HepG2 (cell line): ENCODE data around the gene ANXA6. TPM values are rescaled to one million over a fixed set of nuclear protein-coding genes. Genes with fewer than 3 reads are reported as not detected.
A peak's percentile ranks its signal among the peaks of the same experiment; 100 is the strongest.

Experiments used
- ESRRA ChIP-seq: sonication (generic); formaldehyde crosslinking; IDR thresholded peaks from 2 replicates; pipeline ENCODE4 v1.5.1; 2020; ENCODE audit warnings: mild to moderate bottlenecking, low read depth, missing genetic modification reagents
- HOXD1 ChIP-seq: sonication (generic); formaldehyde crosslinking; IDR thresholded peaks from 2 replicates; pipeline ENCODE4 v1.5.0; 2020; ENCODE audit warnings: missing genetic modification reagents
- IRF2 ChIP-seq: IDR thresholded peaks from 2 replicates; pipeline ENCODE4 v1.6.1; 2018; ENCODE audit warnings: missing genetic modification reagents, missing compliant biosample characterization
- NKX3-1 ChIP-seq: sonication (generic); formaldehyde crosslinking; IDR thresholded peaks from 2 replicates; pipeline ENCODE4 v1.5.0; 2020; ENCODE audit warnings: missing genetic modification reagents
- NR2F2 ChIP-seq: IDR thresholded peaks from 2 replicates; pipeline ENCODE4 v1.6.1; 2012; ENCODE audit warnings: low read depth, inconsistent platforms, borderline replicate concordance
- STAG1 ChIP-seq: sonication (generic); formaldehyde crosslinking; IDR thresholded peaks from 2 replicates; pipeline ENCODE4 v1.4.0; 2020; ENCODE audit warnings: missing genetic modification reagents
- STAT5B ChIP-seq: sonication (generic); formaldehyde crosslinking; IDR thresholded peaks from 2 replicates; pipeline ENCODE4 v1.4.0; 2020; ENCODE audit warnings: missing genetic modification reagents
- TBL1XR1 ChIP-seq: fragments of 150-350 bp; IDR thresholded peaks from 2 replicates; pipeline ENCODE4 v1.6.1; 2014; ENCODE audit warnings: borderline replicate concordance, low read length; ENCODE audit not compliant: partially characterized antibody
- THAP11 ChIP-seq: IDR thresholded peaks from 2 replicates; pipeline ENCODE4 v1.6.1; 2016; ENCODE audit warnings: missing biosample characterization, missing genetic modification reagents
- TSC22D2 ChIP-seq: sonication (generic); formaldehyde crosslinking; IDR thresholded peaks from 2 replicates; pipeline ENCODE4 v1.5.1; 2020; ENCODE audit warnings: missing genetic modification reagents, mild to moderate bottlenecking, borderline replicate concordance
- ZBTB3 ChIP-seq: sonication (generic); formaldehyde crosslinking; IDR thresholded peaks from 2 replicates; pipeline ENCODE4 v1.4.0; 2020; ENCODE audit warnings: low read depth, mild to moderate bottlenecking, moderate library complexity, missing genetic modification reagents, borderline replicate concordance
- ZKSCAN1 ChIP-seq: fragments of 150-350 bp; IDR thresholded peaks from 2 replicates; pipeline ENCODE4 v1.6.1; 2014; ENCODE audit warnings: low read length
- ZKSCAN5 ChIP-seq: sonication (generic); formaldehyde crosslinking; IDR thresholded peaks from 2 replicates; pipeline ENCODE4 v1.5.1; 2020; ENCODE audit warnings: mild to moderate bottlenecking, missing genetic modification reagents
- ZNF724P ChIP-seq: sonication (generic); formaldehyde crosslinking; IDR thresholded peaks from 2 replicates; pipeline ENCODE4 v1.8.0; 2022; ENCODE audit warnings: missing genetic modification reagents, borderline replicate concordance
- ZNF747 ChIP-seq: sonication (generic); formaldehyde crosslinking; IDR thresholded peaks from 2 replicates; pipeline ENCODE4 v1.8.1; 2023; ENCODE audit warnings: missing genetic modification reagents, mild to moderate bottlenecking, borderline replicate concordance
- ZNF761 ChIP-seq: sonication (generic); formaldehyde crosslinking; conservative IDR thresholded peaks from 2 replicates; pipeline ENCODE4 v1.4.0; 2020; ENCODE audit warnings: mild to moderate bottlenecking, missing genetic modification reagents
- ZNF777 ChIP-seq: sonication (generic); formaldehyde crosslinking; IDR thresholded peaks from 2 replicates; pipeline ENCODE4 v1.4.0; 2020; ENCODE audit warnings: missing genetic modification reagents
- polyA plus RNA-seq, 8 experiments: library from polyadenylated mRNA; depleted of rRNA in 3 of 8; stranded (reverse) in 7 of 8; unstranded in 1 of 8; fragments of >200 nt; fragmentation: Illumina TruSeq in 4 of 8; extraction: Trizol in 4 of 8; gene quantifications; 2 replicates each; pipeline versions ENCODE4 v1.2.1 to v1.2.3, GENCODE V29; 2011 to 2016; ENCODE audit warnings: low read depth in 4 of 8, missing spikeins in 1 of 8, mixed read lengths in 1 of 8; ENCODE audit not compliant: insufficient read depth in 1 of 8
- total RNA-seq, 5 experiments: library from RNA; depleted of rRNA; stranded (reverse); fragments of >200 nt; fragmentation: Illumina TruSeq; extraction: Trizol; gene quantifications; 2 replicates each; pipeline ENCODE4 v1.2.3, GENCODE V29; 2016; ENCODE audit warnings: low read depth in 1 of 5
- TF ChIP-seq, protein P1 (sequence below): sonication (generic); formaldehyde crosslinking; IDR thresholded peaks from 2 replicates; pipeline ENCODE4 v1.4.0; 2020; ENCODE audit warnings: missing genetic modification reagents
- TF ChIP-seq, protein P2 (sequence below): IDR thresholded peaks from 2 replicates; pipeline ENCODE4 v1.6.1; 2016; ENCODE audit warnings: low read depth, missing genetic modification reagents, missing compliant biosample characterization
- TF ChIP-seq, protein P3 (sequence below): sonication (generic); formaldehyde crosslinking; IDR thresholded peaks from 2 replicates; pipeline ENCODE4 v1.4.0; 2020; ENCODE audit warnings: missing genetic modification reagents, borderline replicate concordance

The ANXA6 gene
- total and polyA plus RNA-seq, 2 of the 13 experiments (the other 11 are each of a cell fraction or from before 2014, with no cell fraction given), result 103 to 125 TPM

DNA sequence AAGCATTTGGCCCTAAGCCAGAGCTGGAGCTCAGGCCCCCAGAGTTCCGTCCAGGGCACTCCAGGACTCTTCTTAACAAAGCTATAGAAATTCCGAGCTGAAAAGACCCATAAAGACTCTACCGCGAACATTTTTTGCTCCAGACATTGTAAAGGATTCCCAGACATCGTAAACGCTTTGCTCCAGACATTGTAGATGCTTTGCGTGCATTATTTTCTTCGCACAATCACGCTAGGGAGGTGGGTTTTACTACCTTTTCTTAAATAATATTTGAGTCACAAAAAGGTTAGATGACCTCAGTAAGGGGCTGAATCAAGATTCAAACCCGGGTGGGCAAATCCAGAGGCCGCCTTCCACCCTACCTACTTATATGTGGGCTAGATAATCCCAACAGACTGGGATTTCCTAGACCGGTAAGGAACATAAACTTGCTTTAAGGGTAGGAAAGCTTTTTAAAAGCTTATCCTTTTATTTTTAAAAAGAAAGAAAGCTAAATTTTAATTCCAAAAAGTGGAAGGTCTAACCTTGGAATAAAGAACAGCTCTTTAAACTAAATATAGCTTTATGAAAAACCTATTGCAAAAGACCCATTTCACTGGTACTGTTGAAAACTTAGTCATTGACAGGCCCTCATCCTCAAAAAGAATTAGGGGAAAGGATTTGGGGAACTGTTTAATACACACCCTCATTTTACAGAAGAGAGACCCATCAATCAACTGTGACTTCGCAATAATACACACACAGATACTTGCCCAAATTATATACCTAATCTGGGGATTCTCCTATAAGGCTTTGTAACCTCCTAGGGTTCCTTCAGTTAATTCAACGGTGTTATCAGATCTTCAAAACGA is 75.9 kb downstream of the ANXA6 start (continued):
- TF ChIP-seq ZBTB3 (CRISPR knock-in tag) (0 out of 2 replicates have a peak, but pooled peaks have one; percentile 7), THAP11 (CRISPR knock-in tag) (no peak), ZNF777 (CRISPR knock-in tag) (no peak), IRF2 (CRISPR knock-in tag) (0 out of 2 replicates have a peak, but pooled peaks have one; percentile 6), TBL1XR1 (no peak), ZKSCAN5 (CRISPR knock-in tag) (no peak), ZKSCAN1 (no peak), ZNF747 (CRISPR knock-in tag) (no peak), STAT5B (CRISPR knock-in tag) (no peak), TSC22D2 (CRISPR knock-in tag) (no peak), HOXD1 (CRISPR knock-in tag) (no peak), ZNF761 (0 out of 2 replicates have a peak, but pooled peaks have one; percentile 3), STAG1 (CRISPR knock-in tag) (no peak), NKX3-1 (CRISPR knock-in tag) (no peak), NR2F2 (peak; percentile 2; the same call in 1 of the 2 replicates), ESRRA (no peak), ZNF724P (CRISPR knock-in tag) (no peak)
- TF ChIP-seq, protein P1, sequence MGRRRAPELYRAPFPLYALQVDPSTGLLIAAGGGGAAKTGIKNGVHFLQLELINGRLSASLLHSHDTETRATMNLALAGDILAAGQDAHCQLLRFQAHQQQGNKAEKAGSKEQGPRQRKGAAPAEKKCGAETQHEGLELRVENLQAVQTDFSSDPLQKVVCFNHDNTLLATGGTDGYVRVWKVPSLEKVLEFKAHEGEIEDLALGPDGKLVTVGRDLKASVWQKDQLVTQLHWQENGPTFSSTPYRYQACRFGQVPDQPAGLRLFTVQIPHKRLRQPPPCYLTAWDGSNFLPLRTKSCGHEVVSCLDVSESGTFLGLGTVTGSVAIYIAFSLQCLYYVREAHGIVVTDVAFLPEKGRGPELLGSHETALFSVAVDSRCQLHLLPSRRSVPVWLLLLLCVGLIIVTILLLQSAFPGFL (CRISPR knock-in tag), result no peak
- TF ChIP-seq, protein P2, sequence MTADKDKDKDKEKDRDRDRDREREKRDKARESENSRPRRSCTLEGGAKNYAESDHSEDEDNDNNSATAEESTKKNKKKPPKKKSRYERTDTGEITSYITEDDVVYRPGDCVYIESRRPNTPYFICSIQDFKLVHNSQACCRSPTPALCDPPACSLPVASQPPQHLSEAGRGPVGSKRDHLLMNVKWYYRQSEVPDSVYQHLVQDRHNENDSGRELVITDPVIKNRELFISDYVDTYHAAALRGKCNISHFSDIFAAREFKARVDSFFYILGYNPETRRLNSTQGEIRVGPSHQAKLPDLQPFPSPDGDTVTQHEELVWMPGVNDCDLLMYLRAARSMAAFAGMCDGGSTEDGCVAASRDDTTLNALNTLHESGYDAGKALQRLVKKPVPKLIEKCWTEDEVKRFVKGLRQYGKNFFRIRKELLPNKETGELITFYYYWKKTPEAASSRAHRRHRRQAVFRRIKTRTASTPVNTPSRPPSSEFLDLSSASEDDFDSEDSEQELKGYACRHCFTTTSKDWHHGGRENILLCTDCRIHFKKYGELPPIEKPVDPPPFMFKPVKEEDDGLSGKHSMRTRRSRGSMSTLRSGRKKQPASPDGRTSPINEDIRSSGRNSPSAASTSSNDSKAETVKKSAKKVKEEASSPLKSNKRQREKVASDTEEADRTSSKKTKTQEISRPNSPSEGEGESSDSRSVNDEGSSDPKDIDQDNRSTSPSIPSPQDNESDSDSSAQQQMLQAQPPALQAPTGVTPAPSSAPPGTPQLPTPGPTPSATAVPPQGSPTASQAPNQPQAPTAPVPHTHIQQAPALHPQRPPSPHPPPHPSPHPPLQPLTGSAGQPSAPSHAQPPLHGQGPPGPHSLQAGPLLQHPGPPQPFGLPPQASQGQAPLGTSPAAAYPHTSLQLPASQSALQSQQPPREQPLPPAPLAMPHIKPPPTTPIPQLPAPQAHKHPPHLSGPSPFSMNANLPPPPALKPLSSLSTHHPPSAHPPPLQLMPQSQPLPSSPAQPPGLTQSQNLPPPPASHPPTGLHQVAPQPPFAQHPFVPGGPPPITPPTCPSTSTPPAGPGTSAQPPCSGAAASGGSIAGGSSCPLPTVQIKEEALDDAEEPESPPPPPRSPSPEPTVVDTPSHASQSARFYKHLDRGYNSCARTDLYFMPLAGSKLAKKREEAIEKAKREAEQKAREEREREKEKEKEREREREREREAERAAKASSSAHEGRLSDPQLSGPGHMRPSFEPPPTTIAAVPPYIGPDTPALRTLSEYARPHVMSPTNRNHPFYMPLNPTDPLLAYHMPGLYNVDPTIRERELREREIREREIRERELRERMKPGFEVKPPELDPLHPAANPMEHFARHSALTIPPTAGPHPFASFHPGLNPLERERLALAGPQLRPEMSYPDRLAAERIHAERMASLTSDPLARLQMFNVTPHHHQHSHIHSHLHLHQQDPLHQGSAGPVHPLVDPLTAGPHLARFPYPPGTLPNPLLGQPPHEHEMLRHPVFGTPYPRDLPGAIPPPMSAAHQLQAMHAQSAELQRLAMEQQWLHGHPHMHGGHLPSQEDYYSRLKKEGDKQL (CRISPR knock-in tag), result no peak
- TF ChIP-seq, protein P3, sequence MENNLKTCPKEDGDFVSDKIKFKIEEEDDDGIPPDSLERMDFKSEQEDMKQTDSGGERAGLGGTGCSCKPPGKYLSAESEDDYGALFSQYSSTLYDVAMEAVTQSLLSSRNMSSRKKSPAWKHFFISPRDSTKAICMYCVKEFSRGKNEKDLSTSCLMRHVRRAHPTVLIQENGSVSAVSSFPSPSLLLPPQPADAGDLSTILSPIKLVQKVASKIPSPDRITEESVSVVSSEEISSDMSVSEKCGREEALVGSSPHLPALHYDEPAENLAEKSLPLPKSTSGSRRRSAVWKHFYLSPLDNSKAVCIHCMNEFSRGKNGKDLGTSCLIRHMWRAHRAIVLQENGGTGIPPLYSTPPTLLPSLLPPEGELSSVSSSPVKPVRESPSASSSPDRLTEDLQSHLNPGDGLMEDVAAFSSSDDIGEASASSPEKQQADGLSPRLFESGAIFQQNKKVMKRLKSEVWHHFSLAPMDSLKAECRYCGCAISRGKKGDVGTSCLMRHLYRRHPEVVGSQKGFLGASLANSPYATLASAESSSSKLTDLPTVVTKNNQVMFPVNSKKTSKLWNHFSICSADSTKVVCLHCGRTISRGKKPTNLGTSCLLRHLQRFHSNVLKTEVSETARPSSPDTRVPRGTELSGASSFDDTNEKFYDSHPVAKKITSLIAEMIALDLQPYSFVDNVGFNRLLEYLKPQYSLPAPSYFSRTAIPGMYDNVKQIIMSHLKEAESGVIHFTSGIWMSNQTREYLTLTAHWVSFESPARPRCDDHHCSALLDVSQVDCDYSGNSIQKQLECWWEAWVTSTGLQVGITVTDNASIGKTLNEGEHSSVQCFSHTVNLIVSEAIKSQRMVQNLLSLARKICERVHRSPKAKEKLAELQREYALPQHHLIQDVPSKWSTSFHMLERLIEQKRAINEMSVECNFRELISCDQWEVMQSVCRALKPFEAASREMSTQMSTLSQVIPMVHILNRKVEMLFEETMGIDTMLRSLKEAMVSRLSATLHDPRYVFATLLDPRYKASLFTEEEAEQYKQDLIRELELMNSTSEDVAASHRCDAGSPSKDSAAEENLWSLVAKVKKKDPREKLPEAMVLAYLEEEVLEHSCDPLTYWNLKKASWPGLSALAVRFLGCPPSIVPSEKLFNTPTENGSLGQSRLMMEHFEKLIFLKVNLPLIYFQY (CRISPR knock-in tag), result no peak
